Inferior parietal cortex (tissue), 1 donor: ENCODE measurements around the gene TMSB4X.
"Not testable (repeated sequence)": the region's sequence is repeated elsewhere in the genome, so short reads cannot be mapped to it uniquely, and the experiment has no call there.

Source experiments
- DNase-seq: peaks from one replicate; pipeline ENCODE4 v3.0.0-alpha.2; 2016; ENCODE audit errors: extremely low spot score

TMSB4X gene

DNA sequence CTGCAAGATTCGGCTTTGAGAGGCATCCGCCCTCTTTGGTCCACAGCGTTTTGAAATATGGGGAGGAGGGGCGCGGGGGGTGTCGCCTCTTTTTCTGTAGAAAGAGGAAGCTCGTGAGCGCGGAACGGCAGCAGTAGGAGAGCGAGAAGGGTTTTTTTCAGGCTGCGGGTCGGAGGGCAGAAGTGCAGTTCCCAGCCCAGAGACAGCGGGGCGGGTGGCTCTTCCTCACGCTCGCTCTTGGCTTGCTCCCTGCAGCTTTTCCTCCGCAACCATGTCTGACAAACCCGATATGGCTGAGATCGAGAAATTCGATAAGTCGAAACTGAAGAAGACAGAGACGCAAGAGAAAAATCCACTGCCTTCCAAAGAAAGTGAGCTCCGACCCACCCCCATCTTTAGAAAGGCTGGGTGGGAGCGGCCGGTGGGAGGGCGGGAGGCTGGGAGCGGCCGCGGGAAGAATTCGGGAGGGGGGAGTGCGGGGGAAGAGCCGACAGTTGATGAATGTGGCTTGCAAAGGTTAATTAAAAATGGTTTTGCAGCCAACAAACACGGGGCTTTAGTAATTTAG, 1.2 kb downstream of the TMSB4X start:
- no peak for DNase-seq

DNA sequence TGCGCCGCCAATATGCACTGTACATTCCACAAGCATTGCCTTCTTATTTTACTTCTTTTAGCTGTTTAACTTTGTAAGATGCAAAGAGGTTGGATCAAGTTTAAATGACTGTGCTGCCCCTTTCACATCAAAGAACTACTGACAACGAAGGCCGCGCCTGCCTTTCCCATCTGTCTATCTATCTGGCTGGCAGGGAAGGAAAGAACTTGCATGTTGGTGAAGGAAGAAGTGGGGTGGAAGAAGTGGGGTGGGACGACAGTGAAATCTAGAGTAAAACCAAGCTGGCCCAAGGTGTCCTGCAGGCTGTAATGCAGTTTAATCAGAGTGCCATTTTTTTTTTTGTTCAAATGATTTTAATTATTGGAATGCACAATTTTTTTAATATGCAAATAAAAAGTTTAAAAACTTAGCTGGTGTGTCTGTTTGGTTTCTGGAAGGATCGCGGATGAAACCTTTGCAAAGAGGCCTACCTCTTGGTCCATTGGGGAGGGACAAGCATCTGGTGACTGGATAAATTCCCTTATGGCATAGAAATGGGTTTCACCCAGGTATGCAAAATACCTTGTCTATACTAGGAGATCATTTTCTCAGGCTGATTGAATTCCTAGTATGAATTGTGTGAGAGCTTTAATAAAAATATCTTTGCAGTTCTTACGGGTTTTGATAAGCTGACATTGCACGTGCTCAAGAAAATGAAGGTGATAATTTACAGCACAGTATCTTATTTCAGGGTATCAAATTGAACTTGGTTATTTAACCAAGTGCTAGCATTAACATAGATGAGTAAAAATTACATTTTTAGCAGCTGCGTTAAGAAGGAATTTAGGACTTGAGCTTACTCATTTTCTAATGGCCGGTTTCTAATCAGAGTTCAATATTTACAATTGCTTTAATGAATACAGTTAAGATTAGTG, 2.2 kb downstream of the TMSB4X start:
- DNase-seq: not testable (repeated sequence)

DNA sequence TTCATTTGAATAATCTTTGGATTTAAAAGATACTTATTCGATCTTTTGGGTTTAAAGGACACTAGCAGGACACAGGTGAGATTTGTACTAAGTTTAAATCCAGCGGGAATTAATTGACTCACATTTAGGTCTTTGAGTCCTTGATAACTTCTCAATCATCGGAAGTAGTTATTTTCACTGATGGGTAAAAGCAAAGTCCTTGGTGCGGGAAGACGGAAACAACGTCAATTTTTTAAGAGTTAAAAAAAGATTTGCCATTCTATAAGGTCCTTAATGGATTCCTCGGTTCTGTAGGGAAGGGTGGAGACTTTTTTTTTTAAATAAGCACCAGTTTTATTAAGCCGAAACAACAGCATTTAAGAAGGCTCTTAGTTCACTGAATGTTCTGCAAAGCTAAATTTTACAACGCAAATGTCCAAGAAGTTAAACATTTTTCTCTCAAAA, 2.9 kb downstream of the TMSB4X start:
- no peak for DNase-seq

DNA sequence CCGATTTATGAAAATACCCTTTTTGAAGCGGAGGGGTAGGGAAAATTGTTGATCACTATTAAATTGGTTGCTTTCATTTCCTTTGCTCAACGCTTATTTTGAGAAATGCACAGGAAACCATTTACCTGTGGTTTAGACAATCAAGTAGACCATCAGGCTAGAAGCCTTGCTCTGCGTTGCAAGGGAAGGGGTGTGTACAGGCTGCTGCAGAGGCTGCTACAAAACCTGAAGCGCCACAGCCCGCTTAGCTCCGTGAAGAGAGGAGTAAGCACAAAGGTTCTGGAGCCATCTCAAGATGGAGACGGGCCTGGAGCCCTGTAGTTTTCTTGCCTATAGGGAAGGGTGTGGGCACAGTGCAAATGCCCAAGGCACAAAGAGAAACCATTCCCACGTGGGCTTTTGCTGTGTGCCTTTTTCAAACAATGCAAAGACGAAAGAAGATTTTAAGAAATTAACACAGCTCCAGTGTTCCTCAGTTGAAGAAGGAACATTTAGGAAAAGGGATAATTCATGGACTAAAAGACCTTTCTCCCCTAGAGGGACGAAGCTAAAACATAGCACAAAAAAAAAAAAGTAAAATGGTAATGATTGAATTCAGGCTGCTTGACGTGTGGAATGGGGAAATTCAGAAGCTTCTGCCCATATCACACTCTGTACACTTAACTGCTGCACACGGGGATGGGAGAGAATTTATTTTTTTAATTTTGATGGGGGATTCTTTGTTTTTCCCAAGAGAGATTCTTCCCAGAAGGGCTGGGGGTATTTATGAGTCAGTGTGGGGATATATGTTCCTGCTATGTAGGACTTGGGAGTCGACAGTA, 3.5 kb downstream of the TMSB4X start:
- no peak for DNase-seq

DNA sequence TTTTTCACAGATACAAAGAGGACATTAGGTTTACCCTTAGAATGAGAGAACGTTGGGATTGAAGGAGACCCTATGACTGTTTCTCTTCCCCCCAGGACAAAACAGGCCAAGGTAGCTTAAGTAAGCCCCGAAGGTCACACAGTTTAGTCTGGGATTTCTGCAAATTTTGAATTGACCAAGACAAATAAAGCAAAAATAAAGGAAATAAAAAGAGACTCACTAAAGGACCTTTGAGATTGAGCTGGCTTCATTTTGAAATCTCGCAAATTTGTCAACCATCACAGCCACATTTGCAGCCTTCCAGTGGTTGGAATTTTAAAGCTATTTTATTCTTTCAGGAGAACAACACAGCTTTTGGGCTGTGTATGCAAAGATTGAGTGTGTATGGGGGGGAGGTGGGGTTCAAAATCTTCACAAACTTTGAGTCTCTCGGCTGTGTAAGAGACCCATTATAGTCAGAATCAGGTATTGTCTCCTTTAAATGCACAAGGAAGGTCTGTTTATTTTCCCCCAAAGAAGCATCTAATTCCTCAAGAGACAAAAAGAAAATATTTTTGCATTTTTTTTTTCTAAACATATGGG, 4.2 kb downstream of the TMSB4X start:
- DNase-seq: no peak

DNA sequence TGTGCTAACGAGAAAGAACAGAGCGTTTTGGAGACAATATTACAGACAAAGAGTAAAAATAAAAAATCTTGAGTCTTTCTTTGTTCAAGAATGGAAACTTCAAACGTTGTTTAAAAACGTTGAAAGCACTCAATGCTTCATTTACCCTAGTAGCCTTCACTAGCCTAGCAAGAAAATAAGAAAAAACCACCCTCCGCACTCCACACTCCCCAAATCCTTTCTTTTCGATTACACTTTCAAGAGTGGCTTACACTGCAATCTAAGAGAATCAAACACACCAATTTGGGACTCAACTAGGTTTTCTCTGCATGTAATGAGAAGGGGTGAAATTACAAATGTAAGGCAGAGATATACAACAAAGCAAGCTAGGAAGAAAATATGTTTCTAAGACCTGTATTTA, 4.7 kb downstream of the TMSB4X start:
- DNase-seq: no peak

DNA sequence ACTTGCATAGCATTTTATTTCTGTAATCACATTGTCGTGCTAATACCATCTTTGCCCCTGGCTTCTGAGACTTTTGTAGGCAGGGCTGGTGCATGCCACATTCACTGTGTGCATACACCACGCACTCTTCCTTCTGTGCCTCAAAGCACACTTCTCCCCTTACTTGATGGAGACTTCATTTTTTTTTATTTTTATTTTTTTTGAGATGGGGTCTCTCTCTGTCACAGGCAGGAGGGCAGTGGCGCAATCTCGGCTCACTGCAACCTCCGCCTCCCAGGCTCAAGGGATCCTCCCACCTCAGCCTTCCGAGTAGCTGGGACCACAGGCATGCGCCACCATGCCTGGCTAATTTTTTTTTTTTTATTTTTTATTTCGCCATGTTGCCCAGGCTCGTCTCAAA, 5.1 kb downstream of the TMSB4X start:
- not testable (repeated sequence) for DNase-seq

DNA sequence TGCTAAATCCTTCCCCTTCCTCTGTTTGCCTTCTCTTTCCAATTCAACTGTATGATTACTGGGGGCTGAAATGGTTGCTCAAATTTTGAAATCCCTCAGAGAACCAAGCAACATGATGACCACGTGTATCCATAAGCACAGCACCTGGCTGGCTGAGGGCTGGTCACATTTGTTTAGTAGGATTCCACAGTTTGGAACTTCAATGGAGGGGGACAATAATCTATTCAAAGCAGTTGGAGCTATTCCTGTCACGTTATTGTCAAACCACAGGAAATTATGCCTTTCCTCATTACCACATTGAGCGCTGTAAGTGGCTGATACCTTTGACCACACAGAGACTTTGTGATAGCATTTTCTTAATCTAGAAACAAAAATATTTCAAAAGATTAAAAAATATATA, 7.0 kb downstream of the TMSB4X start:
- DNase-seq: no peak

DNA sequence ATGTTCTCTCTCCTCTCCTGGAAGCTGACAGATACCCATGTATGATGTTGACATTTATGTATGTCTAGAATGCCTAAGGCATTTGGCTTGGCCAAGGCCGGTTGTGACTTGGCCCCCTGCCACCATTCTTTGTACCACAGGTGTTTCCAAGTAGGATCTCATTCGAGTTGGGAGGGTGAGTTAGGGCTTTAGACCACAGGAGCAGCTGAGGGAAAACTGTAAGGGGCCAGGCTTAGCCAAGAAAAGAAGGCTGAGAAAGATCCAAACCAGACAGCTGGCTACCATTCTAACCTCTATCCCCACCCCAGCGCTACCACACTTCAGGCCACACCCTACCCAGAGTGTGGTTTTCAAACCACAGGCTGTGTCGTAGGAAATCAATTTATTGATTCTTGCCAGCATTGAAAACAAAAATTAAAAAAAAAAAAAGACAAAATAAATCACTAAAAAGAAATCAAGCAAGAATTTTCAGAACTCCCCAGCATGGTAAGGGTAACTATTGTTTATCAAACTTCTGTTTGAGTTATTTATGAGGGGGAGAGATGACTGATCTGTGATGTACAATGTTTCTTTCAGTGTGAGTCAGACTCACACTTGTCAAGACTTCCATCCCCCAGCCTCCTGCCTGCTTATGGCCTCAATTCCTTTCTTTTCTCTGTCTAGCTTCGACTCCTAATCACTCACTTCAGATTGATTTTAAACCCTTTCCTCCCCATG, 9.9 kb downstream of the TMSB4X start:
- no peak for DNase-seq

DNA sequence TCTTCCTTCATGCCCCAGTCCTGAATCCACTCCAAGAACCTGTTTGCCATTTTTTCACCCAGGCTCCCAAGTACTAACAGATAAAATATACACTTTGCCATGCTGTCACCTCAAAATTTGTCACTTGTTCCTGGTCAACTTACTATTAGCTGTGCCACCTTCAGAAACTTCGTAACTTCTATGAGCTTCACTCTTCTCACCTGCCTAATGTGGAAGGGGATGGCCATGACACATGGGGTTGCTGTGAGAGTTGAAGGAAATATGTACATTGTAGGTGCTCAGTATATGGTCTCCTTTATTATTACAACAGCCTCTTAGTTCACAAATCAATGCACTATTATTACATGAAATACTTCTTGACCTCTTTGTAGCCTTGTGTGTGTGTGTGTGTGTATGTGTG, 10.4 kb downstream of the TMSB4X start:
- DNase-seq: no peak

DNA sequence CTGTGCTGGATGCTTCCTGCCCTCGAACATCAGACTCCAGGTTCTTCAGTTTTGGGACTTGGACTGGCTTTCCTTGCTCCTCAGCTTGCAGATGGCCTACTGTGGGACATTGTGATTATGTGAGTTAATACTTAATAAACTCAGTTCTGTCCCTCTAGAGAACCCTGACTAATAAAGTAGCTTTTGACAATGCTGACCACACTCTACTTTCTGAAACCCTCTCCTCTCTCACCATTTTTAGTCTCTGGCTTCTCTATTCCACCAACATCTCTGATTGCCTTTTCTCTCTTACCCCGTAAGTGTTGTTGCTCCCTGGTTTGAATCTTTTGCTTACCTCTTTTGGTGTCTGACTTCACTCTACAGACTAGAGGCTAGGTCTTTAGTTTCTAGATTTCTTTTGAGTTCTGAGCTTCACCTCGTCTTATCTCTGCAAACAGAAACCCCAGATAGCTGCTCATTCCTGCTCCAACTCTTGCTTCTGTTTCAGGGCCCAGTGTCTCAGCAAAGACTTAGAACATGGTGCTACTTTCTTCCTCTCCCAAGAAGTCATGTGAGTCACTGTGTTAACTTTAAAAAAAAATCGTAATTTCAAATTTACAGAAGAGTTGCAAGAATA, 11.4 kb downstream of the TMSB4X start:
- DNase-seq: no peak

DNA sequence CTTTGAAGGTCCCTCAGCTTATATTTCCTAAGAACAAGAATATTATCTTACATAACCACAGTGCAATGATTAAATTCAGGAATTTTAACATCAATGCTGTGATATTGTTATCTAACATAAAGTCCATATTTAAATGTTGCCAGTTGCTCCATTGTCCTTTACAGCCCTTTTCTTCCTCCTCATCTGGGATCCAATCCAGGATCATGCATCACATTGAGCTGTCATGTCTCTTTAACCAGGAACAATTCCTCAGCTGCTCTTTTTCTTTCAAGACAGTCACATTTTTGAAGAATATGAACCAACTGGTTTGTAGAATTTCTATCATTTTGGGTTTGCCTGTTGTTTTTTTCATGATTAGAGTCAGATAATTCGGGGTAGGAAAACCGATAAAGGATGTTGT, 12.0 kb downstream of the TMSB4X start:
- DNase-seq: no peak

DNA sequence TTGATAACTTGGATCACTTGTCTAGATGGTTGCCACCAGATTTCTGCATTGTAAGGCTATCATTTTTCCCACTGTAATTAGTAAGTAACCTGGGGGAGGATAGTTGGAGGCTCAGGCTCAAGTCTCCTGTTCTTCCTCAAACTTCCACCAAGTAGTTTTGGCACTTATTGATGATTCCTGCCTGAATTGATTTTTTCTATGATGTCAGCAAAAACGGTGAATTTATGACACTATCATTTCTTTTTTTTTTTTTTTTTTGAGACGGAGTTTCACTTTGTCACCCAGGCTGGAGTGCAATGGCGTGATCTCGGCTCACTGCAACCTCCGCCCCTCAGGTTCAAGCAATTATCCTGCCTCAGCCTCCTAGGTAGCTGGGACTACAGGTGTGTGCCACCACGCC, 12.4 kb downstream of the TMSB4X start:
- no peak for DNase-seq

DNA sequence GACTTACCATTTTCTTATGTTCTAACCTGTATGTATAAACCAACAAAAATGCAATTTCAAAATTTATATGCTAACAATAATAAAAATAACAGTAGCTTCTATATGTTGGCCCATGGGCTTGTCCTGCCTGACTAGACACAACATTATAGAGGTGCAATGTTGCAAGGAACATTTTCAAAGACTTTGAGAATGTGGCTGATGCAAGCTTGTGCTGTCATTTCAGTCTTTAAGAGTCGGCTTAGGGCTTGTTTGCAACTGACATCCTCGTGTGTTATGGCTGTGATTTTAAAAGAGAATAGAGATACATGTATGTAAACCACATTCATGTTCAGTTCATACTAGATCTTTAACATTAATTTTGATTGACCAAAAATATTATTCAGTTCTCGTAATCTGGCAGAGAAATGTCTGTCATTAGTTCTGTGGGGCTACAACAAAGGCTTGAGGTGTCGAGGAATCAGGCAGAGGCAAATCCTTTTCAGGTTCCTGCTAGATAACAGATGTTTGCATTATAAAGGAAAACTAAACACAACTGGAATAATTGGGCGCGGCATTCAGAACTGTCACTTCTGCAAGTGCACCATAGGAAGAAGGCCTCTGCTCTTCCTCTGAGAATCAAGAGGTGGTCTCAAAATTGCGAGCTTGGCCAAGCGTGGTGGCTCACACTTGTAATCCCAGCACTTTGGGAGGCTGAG, 13.1 kb downstream of the TMSB4X start:
- no peak for DNase-seq

DNA sequence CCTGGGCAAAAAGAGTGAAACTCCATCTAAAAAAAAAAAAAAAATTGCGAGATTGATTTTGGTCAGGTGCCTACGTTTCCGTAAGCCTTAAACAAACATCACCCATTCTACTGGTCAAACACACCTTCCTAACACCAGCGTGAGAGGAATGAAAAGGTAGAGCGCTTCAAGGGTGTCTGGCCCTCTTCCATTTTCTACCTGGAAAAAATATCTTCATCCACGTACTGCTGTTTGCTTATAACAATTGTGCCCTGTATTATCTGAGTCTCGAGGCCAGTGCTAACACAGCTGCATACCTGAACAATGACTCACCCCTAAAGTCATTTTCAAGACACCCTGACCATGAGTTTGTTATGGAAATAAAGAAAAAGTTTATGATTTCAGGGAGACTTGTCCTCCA, 13.9 kb downstream of the TMSB4X start:
- no peak for DNase-seq

DNA sequence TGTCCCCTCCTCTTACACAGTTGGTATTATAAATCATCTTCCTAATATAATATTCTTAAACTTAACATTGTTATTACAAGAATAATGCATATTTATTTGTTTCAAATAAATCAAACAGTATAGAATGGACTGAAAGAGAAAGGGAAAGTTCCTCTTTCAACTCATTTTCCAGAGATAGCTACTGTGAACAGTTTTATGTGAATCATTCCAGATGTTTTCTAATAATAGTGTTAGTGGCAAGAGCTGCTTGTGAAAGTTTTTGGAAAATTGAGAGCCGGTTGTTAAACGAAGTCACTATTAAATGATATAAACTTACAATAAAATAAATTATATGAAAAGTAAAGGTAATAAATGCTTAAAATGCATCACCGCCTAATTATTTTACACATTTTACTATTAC, 14.6 kb downstream of the TMSB4X start:
- DNase-seq: no peak

DNA sequence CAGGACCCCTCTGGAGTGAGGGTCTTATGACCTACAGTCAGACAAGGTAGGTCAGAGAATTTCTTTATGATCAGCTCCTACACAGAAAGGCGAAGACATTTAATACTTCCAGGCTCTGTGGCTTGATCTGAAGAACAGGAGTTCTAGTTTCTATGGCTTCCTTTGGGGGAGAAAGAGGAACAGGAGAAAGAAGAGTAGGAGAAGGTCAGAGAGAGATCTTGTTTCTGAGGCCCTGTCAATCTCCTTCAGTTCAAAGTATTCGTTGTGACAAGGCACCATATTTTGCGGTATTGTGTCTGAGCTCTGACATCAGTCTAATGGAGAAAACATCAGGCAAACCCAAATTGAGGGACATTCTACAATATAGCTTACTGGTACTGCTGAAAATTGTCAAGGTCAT, 16.7 kb downstream of the TMSB4X start:
- no peak for DNase-seq

DNA sequence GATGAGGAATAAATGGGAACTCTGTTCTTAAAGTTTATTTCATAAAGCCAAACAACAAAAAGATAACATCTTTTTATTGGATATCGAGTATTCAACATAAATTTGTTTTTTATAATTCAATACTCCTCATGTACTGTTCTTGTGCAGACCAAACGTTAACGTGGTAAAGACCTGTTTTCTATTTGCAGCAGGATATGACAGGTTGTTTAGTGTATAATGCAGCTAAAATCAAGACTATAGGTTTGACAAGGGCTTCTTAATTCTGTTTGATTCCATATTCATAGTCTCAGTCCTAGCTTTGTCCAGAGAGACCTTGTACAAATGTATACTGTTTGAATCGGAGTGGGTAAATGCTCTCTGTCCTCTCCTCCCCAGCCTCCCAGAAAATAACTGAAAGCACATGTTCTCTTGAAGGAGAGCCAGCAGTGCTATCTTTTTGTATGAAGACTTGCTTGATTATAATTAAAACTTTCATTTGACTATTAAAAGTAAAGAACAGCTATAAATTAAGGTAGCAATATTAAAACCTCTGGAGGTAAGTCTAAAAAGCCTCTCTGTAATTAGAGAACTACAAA, 17.7 kb downstream of the TMSB4X start:
- DNase-seq: no peak

DNA sequence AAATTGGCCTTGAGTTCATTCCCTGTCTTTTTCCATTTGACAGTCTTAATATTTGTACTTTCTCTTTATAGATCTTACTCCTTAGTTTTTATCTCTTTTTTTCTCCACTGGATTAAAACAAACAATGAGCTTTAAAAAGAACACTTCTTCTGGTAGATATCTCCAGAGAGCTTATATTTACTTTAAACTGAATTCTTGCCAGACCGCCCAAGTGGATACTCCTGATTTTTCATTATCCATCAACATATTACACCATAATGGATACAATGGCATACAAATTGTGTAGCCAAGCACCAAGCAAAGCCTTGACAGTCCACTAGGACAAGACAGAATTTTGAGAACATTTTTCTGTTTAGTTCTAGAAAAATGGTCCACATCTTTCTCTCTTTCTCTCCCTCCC, 18.9 kb downstream of the TMSB4X start:
- DNase-seq: no peak

DNA sequence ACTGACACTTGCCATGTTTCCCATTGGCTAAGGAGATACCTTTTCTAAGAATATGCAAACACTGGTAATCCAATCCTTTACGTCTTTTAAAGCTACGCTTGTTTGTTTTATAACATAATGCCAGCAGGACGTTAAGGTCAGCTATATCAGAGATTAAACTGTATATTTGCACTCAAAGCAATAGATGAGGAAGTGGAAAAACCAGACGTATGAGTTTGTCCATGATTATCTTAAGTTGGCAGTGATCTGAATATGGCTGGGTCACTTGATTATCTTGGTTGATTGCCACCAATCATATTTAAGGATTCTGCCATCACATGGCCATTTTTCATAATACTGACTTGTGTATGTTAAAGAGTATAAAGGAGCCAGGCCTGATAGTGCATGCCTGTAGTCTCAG, 19.4 kb downstream of the TMSB4X start:
- DNase-seq: no peak
